HCEC 1CT (cell line): Measurements from ENCODE around the gene PTPN7.
"Not testable (repeated sequence)": the region's sequence is repeated elsewhere in the genome, so short reads cannot be mapped to it uniquely, and the experiment has no call there.

ENCODE experiments used
- DNase-seq: peaks from one replicate; pipeline ENCODE4 v3.0.0-alpha.2; 2017

Gene PTPN7

DNA sequence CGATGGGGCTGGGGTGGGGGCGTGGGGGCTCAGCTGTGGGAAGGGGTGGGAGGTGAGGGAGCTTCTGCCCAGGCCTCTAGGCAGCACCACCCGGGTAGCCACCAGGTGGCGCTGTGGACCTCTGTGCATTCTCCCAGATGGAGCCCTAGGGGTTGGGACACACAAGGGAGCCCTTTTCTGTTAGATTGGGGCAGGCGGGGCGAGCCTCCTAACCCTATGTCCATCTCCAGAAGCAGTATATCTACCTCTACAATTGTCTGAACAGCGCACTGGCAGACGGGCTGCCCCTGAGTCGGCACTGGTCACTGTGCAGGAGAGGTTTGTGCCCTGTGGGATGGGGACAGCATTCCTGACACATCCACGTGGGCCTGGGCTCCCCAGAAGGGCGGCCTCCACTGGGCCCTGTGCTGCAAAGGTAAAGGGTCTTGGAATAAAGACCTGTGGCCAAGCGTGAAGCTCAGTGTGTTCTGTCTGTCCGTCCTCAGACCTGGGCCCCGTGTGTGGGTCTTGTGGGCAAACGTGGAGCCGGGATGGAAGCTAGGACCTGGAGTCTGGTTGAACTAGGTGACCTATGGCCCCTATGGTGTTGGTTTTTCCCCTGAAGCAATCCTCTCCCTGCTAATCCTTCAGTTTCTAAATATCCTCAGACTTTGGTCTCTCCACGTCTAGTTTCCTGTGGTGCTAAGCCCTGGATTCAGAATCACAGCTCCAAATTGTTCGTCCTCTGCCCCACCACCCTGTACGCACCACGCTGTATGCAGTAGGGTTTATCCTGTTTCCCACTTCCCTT is 28.8 kb upstream of the PTPN7 start:
- DNase-seq = peak; percentile 26

DNA sequence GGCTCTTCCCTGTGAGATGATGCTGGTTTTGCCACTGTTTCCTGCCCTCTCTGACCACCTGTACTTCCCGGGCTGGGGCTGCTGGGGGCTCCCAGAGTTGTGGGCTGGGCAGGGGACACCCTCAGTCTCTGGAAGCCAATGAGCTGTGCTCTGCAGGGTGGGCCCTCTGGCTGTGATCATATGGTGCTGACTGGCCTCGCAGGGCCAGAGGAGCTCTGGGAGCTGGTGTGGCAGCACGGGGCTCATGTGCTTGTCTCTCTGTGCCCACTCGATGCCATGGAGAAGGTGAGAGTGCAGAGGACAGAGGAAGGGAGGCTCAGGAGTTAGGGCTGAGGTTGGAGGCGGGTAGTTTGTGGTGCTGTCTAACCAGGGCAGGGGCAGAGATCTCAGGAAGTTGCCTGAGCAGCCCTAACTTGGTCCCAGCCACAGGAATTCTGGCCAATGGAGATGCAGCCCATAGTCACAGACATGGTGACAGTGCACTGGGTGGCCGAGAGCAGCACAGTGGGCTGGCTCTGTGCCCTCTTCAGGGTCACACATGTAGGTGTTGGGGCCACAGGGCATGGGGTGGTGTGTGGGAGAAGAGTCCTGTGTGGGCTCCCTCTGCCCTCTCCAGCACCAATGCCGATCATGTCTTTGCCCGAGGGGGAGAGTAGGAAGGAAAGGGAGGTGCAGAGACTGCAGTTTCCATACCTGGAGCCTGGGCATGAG is 27.4 kb upstream of the PTPN7 start:
- no peak for DNase-seq

DNA sequence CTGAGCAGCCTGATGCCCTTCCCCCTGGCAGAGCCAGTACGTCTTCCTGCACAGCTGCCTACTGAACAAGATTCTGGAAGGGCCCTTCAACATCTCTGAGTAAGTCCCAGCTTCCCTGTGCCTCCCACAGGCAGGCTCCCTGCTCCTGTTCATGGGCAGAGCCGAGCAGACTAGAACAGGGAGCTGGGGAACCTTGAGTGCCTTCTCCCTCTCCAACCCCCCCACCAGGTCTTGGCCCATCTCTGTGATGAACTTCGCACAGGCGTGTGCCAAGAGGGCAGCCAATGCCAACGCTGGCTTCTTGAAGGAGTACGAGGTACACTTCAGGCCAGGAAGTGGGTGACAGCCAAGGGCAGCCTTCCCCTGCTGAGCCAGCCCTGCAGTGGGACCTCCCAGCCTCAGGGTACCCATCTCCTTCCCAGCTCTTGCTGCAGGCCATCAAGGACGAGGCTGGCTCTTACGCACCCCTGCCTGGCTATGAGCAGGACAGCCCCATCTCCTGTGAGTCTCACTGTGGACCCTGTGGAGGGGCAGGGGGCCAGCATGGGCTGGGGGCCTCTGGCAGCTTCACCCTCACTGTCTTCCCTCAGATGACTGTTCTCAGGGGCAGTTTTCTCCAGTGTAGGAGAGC is 26.8 kb upstream of the PTPN7 start:
- DNase-seq = no peak

DNA sequence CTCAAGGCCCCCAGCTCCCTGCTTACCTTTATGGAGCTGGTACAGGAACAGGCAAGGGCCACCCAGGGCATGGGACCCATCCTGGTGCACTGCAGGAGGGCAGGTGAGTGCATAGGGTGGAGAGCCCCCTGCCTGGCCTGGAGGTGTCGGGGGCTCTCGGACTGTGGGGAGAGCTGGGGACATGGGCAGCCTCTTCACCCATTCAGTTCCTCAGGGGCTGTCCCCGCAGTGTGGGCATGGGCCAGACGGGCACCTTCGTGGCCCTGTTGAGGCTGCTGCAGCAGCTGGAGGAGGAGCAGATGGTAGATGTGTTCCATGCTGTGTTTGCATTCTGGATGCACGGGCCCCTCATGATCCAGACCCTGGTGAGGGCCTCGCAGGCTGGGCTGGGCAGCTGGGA is 25.9 kb upstream of the PTPN7 start:
- no peak for DNase-seq

DNA sequence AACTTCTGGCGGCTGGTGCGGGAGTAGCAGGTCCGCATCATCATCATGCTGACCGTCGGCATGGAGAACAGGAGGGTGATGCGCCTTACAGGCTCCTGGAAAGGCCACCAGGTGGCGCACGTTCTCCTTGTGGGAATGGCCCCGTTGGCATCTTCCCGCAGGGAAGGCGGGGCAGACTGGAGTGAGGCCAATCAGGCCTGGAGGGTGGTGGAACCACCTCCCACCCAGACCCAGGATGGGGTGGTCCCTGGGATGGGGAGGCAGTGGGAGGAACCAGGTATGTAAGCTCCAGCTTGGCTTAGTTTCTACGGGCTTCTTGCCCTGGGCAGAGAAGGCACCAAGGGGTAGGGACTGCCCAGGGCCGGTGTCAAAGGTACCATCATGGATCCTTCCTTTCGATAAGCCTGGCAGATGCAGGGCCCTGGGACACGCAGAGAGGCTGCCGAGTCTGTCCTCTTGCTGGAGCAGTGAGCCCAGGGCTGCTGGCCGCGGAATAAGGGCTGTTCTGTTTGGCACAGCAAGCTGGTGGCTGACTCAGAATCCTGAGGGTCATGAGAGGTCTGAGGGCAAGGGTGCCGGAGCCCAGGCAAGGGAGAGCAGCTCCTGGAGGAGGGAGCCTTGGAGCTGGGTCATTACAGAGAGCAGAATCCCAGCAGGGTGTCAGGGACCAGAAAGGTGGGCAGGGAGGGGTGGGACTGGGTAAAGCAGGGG is 24.5 kb upstream of the PTPN7 start:
- peak; percentile 77 for DNase-seq

DNA sequence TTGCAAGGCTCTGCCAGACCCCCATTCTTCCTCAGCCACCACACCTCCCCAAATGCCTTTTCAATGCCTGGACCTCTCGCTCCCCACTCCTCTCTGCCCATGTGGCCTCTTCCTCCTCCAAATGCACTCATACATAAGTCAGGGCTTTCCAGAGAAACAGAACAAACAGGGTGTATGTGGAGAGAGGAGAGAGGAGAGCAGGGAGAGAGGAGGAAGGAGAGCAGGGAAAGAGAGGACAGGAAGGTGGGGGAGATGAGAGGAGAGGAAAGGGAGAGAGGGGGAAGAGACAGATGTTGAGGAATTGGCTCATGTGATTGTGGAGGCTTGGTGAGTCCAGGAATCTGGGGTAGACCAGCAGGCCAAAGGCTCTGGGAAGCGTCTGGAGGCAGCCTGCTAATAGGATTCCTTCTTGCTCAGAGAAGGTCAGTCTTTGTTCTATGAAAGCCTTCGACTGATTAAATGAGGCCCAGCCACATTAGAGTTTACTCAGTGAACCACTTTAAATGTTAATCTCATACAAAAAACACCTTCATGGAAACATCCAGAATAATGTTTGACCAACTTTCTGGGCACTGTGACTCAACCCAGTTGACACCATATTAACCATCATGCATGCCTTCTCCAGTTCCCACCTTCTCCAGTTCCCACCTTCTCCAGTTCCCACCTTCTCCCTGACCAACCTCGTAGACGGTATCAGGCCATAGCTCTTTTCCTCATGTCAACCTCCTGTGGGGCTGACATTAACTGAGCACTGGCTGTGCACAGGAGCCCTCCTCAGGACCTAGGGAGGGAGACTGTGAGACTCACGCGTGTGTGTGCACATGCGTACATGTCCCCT is 21.9 kb upstream of the PTPN7 start:
- no peak for DNase-seq

DNA sequence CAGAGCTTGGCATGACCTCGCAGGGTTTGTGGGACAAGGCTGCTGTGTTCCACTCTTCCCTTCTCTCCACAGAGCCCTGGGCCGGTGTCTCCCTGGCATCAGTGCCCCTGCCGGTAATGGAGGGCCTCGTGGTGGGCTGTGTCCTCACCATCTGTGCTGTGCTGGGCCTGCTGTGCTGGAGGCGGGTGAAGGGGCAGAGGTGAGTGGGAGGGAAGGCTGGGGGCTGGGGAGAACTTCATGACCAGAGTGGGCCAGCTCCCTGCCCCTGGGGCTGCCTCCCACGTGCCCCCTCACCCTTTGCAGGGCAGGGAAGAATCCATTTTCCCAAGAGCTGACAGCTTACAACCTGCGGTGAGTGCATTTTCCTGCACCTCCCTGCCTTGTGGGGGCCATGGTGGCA is 21.2 kb upstream of the PTPN7 start:
- DNase-seq = no peak

DNA sequence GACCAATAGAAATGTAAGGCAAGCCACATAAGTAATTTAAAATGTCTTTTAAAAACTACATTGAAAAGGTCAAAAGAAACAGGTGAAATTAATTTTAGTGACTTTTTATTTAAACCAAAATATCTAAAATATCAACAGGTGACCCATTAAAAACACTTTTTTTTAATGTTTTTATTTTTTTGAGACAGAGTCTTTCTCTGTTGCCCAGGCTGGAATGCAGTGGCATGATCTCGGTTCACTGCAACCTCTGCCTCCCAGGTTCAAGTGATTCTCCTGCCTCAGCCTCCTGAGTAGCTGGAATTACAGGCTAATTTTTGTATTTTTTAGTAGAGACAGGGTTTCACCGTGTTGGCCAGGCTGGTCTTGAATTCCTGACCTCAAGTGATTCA is 20.3 kb upstream of the PTPN7 start:
- not testable (repeated sequence) for DNase-seq

DNA sequence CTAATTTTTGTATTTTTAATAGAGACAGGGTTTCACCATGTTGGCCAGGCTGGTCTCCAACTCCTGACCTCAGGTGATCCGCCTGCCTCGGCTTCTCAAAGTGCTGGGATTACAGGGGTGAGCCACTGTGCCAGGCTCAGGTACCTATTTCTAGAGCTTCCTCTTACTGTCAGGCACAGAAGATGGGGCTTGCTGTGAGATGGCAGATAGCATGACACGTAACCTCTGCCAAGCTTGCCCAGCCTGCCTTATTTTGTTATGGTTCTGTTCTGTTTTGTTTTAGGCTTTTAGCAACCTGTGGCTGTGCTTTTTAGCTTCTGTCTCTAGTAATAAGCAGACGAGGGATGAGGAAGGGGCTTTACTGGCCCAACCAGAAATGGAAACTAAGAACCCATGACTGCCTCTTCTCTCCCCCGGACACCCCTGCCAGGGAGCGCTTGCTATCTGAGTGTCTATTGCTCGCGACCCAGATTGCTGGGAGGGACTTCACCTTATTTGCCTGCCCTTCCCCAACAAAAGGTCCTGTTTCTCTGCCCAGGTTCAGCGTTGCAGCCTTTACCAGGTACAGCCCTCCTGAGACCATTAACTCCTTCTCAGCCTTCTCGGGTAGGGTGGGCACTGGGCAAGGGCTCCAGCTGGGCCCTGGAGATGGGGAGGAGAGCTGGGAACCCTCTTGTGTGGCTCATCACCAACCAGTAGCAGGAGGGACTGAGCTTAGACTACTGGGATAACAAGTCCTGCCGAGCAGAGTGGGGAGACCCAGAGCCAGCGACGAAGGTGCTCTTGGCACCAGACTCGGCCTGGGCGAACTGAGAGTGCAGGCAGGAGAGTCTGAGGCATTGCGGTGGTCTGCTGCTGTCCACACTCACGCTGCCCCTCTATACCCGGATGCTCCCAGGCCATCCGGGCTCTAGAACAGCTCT is 19.7 kb upstream of the PTPN7 start:
- no peak for DNase-seq

DNA sequence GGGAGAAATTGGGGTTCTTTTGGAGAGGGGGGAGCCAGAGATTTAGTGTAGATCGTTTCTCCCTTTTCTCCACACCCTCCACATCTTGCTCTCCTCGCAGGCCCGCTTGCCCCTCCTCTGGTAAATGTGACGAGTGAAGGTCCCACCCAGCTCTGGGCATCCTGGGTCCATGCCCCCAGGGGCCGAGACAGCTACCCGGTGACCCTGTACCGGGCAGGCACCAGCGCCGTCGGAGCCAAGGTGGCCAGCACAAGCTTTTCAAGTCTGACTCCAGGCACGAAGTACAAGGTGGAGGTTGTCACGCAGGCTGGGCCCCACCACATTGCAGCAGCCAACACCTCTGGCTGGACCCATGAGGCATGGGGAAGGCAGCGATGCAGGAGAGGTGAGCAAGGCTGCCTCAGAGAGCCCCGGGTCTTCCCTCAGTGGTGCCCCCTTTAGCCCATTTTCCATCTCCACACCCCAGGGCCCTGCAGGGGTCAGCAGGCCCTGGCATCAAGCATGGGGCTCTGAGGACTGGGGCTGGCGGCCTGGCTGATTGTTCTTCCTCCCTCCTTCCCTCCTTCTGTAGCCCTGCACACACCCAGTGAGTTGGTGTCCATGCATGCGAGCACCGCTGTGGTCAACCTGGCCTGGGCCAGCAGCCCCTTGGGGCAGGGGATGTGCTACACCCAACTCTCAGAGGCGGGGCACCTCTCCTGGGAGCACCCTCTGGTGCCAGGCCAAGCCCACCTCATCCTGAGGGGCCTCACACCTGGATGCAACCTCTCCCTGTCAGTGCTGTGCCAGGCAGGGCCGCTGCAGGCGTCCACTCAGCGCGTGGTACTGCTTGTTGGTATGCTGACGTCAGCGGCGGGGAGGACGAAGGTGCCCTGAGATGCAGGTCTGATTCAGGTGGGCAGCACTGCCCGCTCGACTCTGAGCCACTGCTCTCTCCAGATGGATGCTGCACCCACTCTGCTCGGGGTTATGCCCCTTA is 16.8 kb upstream of the PTPN7 start:
- no peak for DNase-seq

DNA sequence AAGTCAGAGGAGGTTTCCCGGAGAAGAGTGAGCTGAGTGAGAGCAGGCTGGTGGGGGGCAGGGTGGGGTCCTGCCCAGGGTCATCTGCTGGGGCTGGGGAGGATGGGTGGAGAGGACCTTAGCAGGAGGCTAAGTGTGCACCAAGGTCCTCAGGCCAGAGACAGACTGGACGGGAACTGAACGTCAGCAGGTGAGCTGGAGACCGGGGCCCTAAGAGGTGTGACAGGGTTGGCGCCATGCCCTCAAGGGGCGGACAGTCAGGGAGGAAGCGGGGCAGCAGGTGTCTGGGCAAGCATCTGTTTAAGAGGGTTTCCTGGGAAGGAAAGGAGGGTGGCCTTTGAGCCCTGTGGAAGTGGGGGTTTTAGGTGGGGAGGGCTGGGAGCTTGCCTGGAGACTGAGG is 13.6 kb upstream of the PTPN7 start:
- DNase-seq = no peak

DNA sequence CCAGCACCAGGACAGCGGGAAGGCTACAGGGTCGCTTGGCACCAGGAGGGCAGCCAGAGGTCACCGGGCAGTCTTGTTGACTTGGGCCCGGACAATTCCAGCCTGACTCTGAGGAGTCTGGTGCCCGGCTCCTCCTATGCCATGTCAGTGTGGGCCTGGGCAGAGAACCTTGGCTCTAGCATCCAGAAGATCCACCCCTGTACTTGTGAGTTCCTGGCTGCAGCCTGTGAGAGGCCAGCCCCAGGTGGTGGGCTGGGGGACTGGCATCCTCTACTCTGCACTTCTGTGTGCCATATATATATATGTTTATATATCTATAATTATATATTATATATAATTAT is 11.6 kb upstream of the PTPN7 start:
- DNase-seq = no peak

DNA sequence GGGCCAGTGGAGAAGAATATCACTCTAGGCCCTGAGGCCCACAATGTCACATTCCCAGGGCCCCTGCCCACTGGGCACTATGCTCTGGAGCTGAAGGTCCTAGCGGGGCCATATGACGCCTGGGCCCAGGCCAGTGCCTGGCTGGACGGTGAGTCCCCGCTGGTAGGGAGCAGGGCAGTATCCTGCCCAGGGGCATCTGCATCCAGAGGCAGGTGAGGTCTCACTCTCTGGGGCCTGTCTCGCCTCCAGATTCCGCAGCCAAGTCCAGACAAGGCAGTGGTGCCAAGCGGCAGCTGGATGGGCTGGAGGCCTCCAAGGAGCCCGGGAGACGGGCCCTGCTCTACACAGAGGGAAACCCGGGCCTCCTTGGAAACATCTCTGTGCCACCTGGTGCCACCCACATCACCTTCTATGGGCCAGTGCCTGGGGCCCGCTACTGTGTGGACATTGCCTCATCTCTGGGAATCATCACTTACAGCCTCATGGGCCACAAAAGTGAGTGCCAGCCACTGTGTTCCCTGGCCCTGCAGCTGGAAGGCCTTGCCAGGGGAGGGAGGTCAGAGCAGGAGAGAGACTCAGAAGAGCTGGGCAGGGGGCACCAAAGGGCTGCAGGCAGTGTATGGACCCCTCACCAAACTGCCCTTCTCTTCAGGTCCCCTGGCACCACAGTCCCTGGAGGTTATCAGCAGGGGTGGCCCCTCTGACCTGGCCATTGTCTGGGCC is 11.1 kb upstream of the PTPN7 start:
- DNase-seq = no peak

DNA sequence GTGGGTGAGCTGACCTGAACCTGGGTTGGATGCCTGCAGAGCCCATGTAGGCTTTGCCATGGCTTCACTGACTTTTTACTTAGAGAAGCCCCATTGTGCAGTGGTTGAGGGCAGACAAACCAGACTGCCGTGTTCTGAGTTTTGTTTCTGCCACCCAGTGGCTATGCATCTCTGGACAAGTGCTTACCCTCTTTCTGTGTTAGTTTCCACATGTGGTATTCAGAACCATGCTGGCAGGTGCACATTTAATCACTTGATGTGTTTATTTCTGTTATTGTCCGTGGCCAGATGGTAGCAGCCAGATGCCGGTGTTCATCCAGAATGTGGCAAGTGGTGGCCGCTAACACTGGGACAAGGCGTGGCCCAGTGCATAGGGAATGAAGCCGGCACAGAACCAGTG is 10.3 kb upstream of the PTPN7 start:
- DNase-seq = no peak

DNA sequence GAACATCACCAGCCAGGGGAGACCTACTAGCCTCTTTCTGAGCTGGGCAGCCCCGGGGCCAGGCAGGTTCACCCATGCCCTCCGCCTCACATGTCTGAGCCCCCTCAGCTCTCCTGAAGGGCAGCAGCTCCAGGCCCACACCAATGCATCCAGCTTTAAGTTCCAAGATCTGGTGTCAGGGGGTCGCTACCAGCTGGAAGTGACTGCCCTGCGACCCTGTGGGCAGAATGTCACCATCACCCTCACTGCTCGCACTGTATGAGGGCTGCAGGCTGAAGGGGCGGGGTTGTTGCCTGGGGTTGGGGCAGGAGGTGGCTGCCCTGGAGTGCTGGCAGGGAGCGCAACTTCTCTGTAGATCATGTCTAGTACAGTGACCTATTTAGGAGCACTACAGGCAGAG is 8.5 kb upstream of the PTPN7 start:
- DNase-seq = no peak

DNA sequence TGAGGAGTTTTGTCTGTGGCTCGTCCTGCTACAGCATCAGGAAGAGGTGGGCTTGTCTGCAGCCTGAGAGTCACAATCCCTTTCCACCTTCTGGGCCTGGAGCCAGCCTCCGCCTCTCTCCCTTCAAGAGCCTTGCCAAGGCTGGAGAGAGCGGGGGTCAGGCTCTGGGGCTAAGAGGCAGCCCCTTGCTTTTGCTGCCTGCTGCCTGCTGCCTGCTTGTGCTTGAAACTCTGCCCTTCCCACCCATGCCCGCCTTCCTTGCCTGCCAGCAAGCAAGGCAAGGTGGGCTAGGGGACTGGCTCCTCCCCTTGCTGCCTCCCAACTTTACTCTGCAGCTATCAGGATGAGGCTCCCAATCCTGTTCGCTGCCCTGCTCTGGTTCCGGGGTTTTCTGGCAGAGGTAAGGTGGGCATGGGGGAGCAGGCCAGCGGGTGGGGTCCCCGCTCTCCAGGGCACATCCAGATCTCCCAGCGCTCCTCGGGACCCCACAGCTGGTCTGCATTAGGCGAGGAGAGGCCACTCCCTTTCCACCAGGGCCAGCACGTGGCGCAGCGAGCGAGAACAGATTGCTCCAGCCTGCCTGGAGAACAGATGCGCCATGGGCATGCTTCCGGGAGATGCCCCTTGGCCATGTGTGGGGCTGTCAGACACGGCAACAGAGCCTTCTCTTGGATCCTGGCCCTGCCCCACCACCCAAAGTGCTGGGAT is 7.5 kb upstream of the PTPN7 start:
- DNase-seq = peak; percentile 31

DNA sequence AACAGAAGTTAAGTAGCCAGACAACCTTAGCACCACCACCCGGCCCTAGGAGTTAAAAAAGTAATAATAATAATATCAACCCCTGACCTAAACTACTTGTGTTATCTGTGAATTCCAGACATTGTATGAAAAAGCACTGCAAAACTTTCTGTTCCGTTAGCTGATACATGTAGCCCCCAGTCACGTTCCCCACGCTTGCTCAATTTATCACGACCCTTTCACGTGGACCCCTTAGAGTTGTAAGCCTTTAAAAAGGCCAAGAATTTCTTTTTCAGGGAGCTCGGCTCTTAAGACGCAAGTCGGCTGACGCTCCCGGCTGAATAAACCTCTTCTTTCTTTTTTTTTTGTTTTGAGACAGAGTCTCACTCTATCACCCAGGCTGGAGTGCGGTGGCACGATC is 6.7 kb upstream of the PTPN7 start:
- not testable (repeated sequence) for DNase-seq

DNA sequence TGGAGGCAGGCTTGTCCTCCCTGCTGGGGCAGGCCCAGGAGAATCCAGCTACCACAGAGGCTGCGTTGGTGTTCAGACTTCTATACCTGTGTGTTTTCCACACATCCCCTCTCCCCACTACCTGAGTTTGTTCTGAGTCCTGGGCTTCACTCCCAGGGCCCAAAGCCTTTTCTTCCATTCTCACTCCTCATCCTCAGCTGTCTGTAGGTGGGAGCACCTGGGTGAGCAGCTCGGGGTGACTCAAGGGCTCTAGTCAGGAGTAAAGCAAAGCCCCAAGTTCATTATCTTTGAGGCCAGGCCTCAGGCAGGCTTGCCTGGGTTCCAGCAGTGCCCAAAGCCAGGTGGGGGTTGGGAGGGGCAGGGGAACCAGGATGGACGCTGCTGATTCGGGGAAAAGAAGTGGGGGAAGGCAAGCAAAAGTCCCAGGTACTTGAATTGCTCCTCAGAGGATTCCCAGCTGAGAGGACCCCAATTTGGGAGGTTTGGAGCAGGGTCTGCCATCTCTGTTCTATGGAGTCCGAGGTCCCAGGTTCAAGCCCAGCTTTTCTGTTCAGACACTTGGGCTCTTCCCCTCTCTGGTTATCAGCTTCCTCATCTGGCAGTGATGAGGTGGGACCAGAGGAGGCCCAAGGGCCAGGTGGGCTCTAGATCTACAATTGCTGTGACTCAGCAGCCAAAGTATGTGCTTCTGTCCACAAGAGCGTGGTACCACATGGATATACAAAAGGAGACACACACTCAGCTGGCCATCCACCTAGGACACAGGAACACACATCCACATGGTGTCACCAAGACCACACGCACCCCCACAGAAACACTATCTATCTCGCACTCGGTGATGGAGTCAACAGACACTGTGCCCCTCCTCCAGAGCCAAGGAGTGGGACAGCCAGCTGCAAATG is 5.8 kb upstream of the PTPN7 start:
- no peak for DNase-seq
